Left lung (tissue), 10 donors: ENCODE results near the gene ELOVL5. TPM values are rescaled to one million over a fixed set of nuclear protein-coding genes. Genes with fewer than 3 reads are reported as not detected.
"Not testable (repeated sequence)": the region's sequence is repeated elsewhere in the genome, so short reads cannot be mapped to it uniquely, and the experiment has no call there.

ENCODE experiments used
- ATAC-seq: fragments of 200-7000 bp; cut with Tn5 transposase; one replicate; pipeline ENCODE4 v1.9.1; 2020; ENCODE audit warnings: moderate library complexity
- DNase-seq, 4 donors: peaks; one replicate each; pipeline ENCODE4 v3.0.0-alpha.2; 2013 to 2020
- H3K27ac ChIP-seq, 2 donors: fragments of 200-600 bp; sonication (generic) in 1 of 2; one replicate each; pipeline versions ENCODE4 v1.5.0 to v1.8.0; 2020 to 2021
- H3K27me3 ChIP-seq, 2 donors: fragments of 200-600 bp; sonication (generic) in 1 of 2; one replicate each; pipeline versions ENCODE4 v1.5.0 to v1.8.0; 2020 to 2021
- H3K36me3 ChIP-seq, 2 donors: fragments of 200-600 bp; sonication (generic) in 1 of 2; one replicate each; pipeline versions ENCODE4 v1.5.0 to v1.8.0; 2020 to 2021
- H3K4me1 ChIP-seq, 2 donors: fragments of 200-600 bp; one replicate each; pipeline ENCODE4 v1.8.0; 2021
- H3K4me3 ChIP-seq, 2 donors: fragments of 200-600 bp; sonication (generic) in 1 of 2; one replicate each; pipeline versions ENCODE4 v1.5.0 to v1.8.0; 2020 to 2021; ENCODE audit warnings: mild to moderate bottlenecking in 1 of 2
- H3K9me3 ChIP-seq, 2 donors: fragments of 200-600 bp; sonication (generic) in 1 of 2; one replicate each; pipeline versions ENCODE4 v1.5.0 to v1.8.0; 2020 to 2021
- CTCF ChIP-seq, 2 donors: fragments of 200-600 bp; sonication (generic) in 1 of 2; IDR thresholded peaks; one replicate each; pipeline versions ENCODE4 v1.5.0 to v1.8.0; 2021; ENCODE audit warnings: antibody characterized with exemption in 2 of 2
- intact Hi-C, 2 donors: fragments of 100-400 bp; cut with DNase I; formaldehyde crosslinking; loops; one replicate each; pipeline versions ENCODE4 v1.11.2 to v1.14.2; 2022
- polyA plus RNA-seq, 6 donors: library from polyadenylated mRNA; unstranded; fragments of 120-200 nt; gene quantifications; one replicate each; pipeline ENCODE4 v1.2.1, GENCODE V29; 2013; ENCODE audit not compliant: insufficient read length in 6 of 6
- total RNA-seq, 2 donors: library from RNA; stranded (reverse); fragmentation: NEBNext Ultra II Directional; extraction: Animal tissue kit (Norgen Biotek cat#: 25700); gene quantifications; one replicate each; pipeline ENCODE4 v1.2.1, GENCODE V29; 2021
- donor health status: DM: no; HTN: yes; CAD: no.
- donor health status: DM: no; HTN: no; CAD: no.

ELOVL5 gene
- total and polyA plus RNA-seq, 8 donors, result 54.3 to 132 (median 61.5) TPM

- Histone ChIP-seq H3K4me3 (peak overlapping the region; percentile 91), H3K36me3 (peaks cover 0 to 7% of the 10 kb centered on the region in 2 donors), H3K27ac (peak overlapping the region; percentile 97 to 98), H3K4me1 (peaks cover 13 to 52% of the 10 kb centered on the region in 2 donors), H3K27me3 (no peaks in the 10 kb centered on the region), H3K9me3 (no peaks in the 10 kb centered on the region)
- peak; percentile 12 for ATAC-seq
- intact Hi-C loops, result no loop called here
- peak in 2 of 4 donors; percentile 10 to 35 for DNase-seq
- TF ChIP-seq CTCF (IDR thresholded peaks at IDR 0.05), result no peak
Measured at GRCh38 chr6:53347250-53347920, 1.4 kb downstream of the ELOVL5 start.

- H3K9me3 ChIP-seq, intact Hi-C loops, ATAC-seq, H3K27me3 ChIP-seq, H3K27ac ChIP-seq, DNase-seq, H3K4me3 ChIP-seq, H3K36me3 ChIP-seq: not testable (repeated sequence)
- H3K4me1 ChIP-seq, result peaks cover 13 to 65% of the 10 kb centered on the region in 2 donors
Measured at GRCh38 chr6:53346049-53346448, 2.7 kb downstream of the ELOVL5 start.

- intact Hi-C loops, result no loop called here
- TF ChIP-seq CTCF (IDR thresholded peaks at IDR 0.05), result no peak
- peaks cover 0 to 7% of the 10 kb centered on the region in 2 donors for H3K36me3 ChIP-seq
- DNase-seq (no peak), ATAC-seq (no peak)
- H3K4me1 ChIP-seq, result peaks cover 13 to 67% of the 10 kb centered on the region in 2 donors
- H3K27me3 ChIP-seq, result no peaks in the 10 kb centered on the region
- no peak overlapping the region for H3K27ac ChIP-seq
- H3K9me3 ChIP-seq, result no peaks in the 10 kb centered on the region
- no peak overlapping the region for H3K4me3 ChIP-seq
Measured at GRCh38 chr6:53344969-53345368, 3.8 kb downstream of the ELOVL5 start.

- peaks cover 0 to 7% of the 10 kb centered on the region in 2 donors for H3K36me3 ChIP-seq
- no peak for DNase-seq
- no peak for ATAC-seq
- TF ChIP-seq CTCF (IDR thresholded peaks at IDR 0.05), result no peak
- H3K4me3 ChIP-seq, result no peak overlapping the region
- H3K27me3 ChIP-seq, result no peaks in the 10 kb centered on the region
- H3K27ac ChIP-seq, result no peak overlapping the region
- intact Hi-C loops, result no loop called here
- H3K9me3 ChIP-seq, result no peaks in the 10 kb centered on the region
- H3K4me1 ChIP-seq, result peaks cover 9 to 67% of the 10 kb centered on the region in 2 donors
Measured at GRCh38 chr6:53343092-53343491, 5.7 kb downstream of the ELOVL5 start.

GRCh38 chr6:53342217-53342616, 6.5 kb downstream of the ELOVL5 start:
- H3K27me3 ChIP-seq, result no peaks in the 10 kb centered on the region
- H3K27ac ChIP-seq, result no peak overlapping the region
- TF ChIP-seq CTCF (IDR thresholded peaks at IDR 0.05), result no peak
- DNase-seq (no peak), ATAC-seq (no peak)
- H3K36me3 ChIP-seq, result peaks cover 0 to 7% of the 10 kb centered on the region in 2 donors
- peaks cover 8 to 70% of the 10 kb centered on the region in 2 donors for H3K4me1 ChIP-seq
- intact Hi-C loops, result no loop called here
- H3K4me3 ChIP-seq, result no peak overlapping the region
- no peaks in the 10 kb centered on the region for H3K9me3 ChIP-seq

GRCh38 chr6:53340536-53340935, 8.2 kb downstream of the ELOVL5 start:
- Histone ChIP-seq H3K9me3 (no peaks in the 10 kb centered on the region), H3K27ac (no peak overlapping the region), H3K27me3 (no peaks in the 10 kb centered on the region), H3K4me1 (peaks cover 19 to 72% of the 10 kb centered on the region in 2 donors), H3K36me3 (no peaks in the 10 kb centered on the region), H3K4me3 (no peak overlapping the region)
- ATAC-seq (no peak), DNase-seq (no peak)
- intact Hi-C loops, result no loop called here
- no peak for TF ChIP-seq CTCF (IDR thresholded peaks at IDR 0.05)
